K562 (cell line): ENCODE measurements around the gene CERS5. TPM values are rescaled to one million over a fixed set of nuclear protein-coding genes. Genes with fewer than 3 reads are reported as not detected.

Experiments used
- CC2D1A ChIP-seq: fragments of 450-650 bp; IDR thresholded peaks from 2 replicates; pipeline ENCODE4 v1.6.1; 2017; ENCODE audit warnings: mild to moderate bottlenecking
- NR2C2 ChIP-seq, 2 experiments: fragments of 200-800 bp in 1 of 2; sonication (Bioruptor generic) in 1 of 2; sonication (generic) in 1 of 2; formaldehyde crosslinking in 1 of 2; IDR thresholded peaks; 2 replicates each; pipeline versions ENCODE4 v1.6.1 to v1.8.0; 2016 to 2022; ENCODE audit warnings: mild to moderate bottlenecking in 1 of 2, missing compliant biosample characterization in 1 of 2, missing genetic modification characterization in 1 of 2, missing genetic modification reagents in 1 of 2
- PHB2 ChIP-seq: fragments of 450-650 bp; IDR thresholded peaks from 2 replicates; pipeline ENCODE4 v1.6.1; 2017; ENCODE audit warnings: low read depth
- STAT5B ChIP-seq: fragments of 250-450 bp; sonication (Bioruptor Pico); IDR thresholded peaks from 2 replicates; pipeline ENCODE4 v1.8.0; 2021; ENCODE audit warnings: mild to moderate bottlenecking, inconsistent platforms
- ZEB2 ChIP-seq: fragments of 450-650 bp; IDR thresholded peaks from 2 replicates; pipeline ENCODE4 v1.6.1; 2016
- ZNF586 ChIP-seq: fragments of 450-650 bp; formaldehyde crosslinking; conservative IDR thresholded peaks from 2 replicates; pipeline ENCODE4 v1.4.0; 2020; ENCODE audit warnings: mild to moderate bottlenecking, moderate library complexity
- polyA plus RNA-seq, 8 experiments: library from polyadenylated mRNA; depleted of rRNA in 4 of 8; stranded (reverse) in 5 of 8; unstranded in 3 of 8; fragments of >200 nt; fragmentation: Nextera tagmentation in 2 of 8; fragmentation: Illumina TruSeq in 1 of 8; extraction: Ambion mirVana in 2 of 8; extraction: Trizol in 1 of 8; gene quantifications; 2 replicates each; pipeline versions ENCODE4 v1.2.1 to v1.2.3, GENCODE V29; 2011 to 2014; ENCODE audit warnings: inconsistent platforms in 1 of 8, missing spikeins in 1 of 8
- total RNA-seq, 7 experiments: library from RNA; depleted of rRNA in 6 of 7; stranded (reverse); fragments of >200 nt in 6 of 7; fragmentation: Illumina TruSeq in 2 of 7; extraction: Trizol in 2 of 7; gene quantifications; 2 replicates each; pipeline versions ENCODE4 v1.2.1 to v1.2.3, GENCODE V29; 2011 to 2021; ENCODE audit warnings: low replicate concordance in 1 of 7
- TF ChIP-seq, protein P1 (sequence below): sonication (generic); formaldehyde crosslinking; IDR thresholded peaks from 2 replicates; pipeline ENCODE4 v1.8.0; 2022; ENCODE audit warnings: mild to moderate bottlenecking, missing genetic modification reagents
- TF ChIP-seq, protein P2 (sequence below): fragments of 200-600 bp; sonication (generic); IDR thresholded peaks from one replicate; pipeline ENCODE4 v1.6.1; 2012; ENCODE audit warnings: mild to moderate bottlenecking, low read depth, low read length, inconsistent platforms
- TF ChIP-seq, protein P3 (sequence below): IDR thresholded peaks from 2 replicates; pipeline ENCODE4 v1.6.1; 2016; ENCODE audit warnings: missing genetic modification characterization, missing compliant biosample characterization

Gene CERS5
- total and polyA plus RNA-seq, 9 of the 15 experiments (the other 6 are each of a cell fraction or from before 2014, with no cell fraction given): 6.1 to 47.5 (median 17.8) TPM

GRCh38 chr12:50112456-50113218 lies 54.5 kb downstream of the CERS5 start (continued):
- TF ChIP-seq ZNF586 (CRISPR knock-in tag): no peak
- TF ChIP-seq, protein P1, sequence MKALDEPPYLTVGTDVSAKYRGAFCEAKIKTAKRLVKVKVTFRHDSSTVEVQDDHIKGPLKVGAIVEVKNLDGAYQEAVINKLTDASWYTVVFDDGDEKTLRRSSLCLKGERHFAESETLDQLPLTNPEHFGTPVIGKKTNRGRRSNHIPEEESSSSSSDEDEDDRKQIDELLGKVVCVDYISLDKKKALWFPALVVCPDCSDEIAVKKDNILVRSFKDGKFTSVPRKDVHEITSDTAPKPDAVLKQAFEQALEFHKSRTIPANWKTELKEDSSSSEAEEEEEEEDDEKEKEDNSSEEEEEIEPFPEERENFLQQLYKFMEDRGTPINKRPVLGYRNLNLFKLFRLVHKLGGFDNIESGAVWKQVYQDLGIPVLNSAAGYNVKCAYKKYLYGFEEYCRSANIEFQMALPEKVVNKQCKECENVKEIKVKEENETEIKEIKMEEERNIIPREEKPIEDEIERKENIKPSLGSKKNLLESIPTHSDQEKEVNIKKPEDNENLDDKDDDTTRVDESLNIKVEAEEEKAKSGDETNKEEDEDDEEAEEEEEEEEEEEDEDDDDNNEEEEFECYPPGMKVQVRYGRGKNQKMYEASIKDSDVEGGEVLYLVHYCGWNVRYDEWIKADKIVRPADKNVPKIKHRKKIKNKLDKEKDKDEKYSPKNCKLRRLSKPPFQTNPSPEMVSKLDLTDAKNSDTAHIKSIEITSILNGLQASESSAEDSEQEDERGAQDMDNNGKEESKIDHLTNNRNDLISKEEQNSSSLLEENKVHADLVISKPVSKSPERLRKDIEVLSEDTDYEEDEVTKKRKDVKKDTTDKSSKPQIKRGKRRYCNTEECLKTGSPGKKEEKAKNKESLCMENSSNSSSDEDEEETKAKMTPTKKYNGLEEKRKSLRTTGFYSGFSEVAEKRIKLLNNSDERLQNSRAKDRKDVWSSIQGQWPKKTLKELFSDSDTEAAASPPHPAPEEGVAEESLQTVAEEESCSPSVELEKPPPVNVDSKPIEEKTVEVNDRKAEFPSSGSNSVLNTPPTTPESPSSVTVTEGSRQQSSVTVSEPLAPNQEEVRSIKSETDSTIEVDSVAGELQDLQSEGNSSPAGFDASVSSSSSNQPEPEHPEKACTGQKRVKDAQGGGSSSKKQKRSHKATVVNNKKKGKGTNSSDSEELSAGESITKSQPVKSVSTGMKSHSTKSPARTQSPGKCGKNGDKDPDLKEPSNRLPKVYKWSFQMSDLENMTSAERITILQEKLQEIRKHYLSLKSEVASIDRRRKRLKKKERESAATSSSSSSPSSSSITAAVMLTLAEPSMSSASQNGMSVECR (CRISPR knock-in tag): peak; percentile 62; the same call in 1 of the 2 replicates
- no peak for TF ChIP-seq ZEB2
- TF ChIP-seq NR2C2 (CRISPR knock-in tag; IDR thresholded peaks at IDR 0.05): no peak
- no peak; the same call in 1 of the 2 replicates for TF ChIP-seq NR2C2 (tag; IDR thresholded peaks at IDR 0.05)
- TF ChIP-seq STAT5B: no peak
- TF ChIP-seq, protein P2, sequence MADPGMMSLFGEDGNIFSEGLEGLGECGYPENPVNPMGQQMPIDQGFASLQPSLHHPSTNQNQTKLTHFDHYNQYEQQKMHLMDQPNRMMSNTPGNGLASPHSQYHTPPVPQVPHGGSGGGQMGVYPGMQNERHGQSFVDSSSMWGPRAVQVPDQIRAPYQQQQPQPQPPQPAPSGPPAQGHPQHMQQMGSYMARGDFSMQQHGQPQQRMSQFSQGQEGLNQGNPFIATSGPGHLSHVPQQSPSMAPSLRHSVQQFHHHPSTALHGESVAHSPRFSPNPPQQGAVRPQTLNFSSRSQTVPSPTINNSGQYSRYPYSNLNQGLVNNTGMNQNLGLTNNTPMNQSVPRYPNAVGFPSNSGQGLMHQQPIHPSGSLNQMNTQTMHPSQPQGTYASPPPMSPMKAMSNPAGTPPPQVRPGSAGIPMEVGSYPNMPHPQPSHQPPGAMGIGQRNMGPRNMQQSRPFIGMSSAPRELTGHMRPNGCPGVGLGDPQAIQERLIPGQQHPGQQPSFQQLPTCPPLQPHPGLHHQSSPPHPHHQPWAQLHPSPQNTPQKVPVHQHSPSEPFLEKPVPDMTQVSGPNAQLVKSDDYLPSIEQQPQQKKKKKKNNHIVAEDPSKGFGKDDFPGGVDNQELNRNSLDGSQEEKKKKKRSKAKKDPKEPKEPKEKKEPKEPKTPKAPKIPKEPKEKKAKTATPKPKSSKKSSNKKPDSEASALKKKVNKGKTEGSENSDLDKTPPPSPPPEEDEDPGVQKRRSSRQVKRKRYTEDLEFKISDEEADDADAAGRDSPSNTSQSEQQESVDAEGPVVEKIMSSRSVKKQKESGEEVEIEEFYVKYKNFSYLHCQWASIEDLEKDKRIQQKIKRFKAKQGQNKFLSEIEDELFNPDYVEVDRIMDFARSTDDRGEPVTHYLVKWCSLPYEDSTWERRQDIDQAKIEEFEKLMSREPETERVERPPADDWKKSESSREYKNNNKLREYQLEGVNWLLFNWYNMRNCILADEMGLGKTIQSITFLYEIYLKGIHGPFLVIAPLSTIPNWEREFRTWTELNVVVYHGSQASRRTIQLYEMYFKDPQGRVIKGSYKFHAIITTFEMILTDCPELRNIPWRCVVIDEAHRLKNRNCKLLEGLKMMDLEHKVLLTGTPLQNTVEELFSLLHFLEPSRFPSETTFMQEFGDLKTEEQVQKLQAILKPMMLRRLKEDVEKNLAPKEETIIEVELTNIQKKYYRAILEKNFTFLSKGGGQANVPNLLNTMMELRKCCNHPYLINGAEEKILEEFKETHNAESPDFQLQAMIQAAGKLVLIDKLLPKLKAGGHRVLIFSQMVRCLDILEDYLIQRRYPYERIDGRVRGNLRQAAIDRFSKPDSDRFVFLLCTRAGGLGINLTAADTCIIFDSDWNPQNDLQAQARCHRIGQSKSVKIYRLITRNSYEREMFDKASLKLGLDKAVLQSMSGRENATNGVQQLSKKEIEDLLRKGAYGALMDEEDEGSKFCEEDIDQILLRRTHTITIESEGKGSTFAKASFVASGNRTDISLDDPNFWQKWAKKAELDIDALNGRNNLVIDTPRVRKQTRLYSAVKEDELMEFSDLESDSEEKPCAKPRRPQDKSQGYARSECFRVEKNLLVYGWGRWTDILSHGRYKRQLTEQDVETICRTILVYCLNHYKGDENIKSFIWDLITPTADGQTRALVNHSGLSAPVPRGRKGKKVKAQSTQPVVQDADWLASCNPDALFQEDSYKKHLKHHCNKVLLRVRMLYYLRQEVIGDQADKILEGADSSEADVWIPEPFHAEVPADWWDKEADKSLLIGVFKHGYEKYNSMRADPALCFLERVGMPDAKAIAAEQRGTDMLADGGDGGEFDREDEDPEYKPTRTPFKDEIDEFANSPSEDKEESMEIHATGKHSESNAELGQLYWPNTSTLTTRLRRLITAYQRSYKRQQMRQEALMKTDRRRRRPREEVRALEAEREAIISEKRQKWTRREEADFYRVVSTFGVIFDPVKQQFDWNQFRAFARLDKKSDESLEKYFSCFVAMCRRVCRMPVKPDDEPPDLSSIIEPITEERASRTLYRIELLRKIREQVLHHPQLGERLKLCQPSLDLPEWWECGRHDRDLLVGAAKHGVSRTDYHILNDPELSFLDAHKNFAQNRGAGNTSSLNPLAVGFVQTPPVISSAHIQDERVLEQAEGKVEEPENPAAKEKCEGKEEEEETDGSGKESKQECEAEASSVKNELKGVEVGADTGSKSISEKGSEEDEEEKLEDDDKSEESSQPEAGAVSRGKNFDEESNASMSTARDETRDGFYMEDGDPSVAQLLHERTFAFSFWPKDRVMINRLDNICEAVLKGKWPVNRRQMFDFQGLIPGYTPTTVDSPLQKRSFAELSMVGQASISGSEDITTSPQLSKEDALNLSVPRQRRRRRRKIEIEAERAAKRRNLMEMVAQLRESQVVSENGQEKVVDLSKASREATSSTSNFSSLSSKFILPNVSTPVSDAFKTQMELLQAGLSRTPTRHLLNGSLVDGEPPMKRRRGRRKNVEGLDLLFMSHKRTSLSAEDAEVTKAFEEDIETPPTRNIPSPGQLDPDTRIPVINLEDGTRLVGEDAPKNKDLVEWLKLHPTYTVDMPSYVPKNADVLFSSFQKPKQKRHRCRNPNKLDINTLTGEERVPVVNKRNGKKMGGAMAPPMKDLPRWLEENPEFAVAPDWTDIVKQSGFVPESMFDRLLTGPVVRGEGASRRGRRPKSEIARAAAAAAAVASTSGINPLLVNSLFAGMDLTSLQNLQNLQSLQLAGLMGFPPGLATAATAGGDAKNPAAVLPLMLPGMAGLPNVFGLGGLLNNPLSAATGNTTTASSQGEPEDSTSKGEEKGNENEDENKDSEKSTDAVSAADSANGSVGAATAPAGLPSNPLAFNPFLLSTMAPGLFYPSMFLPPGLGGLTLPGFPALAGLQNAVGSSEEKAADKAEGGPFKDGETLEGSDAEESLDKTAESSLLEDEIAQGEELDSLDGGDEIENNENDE: no peak
- TF ChIP-seq, protein P3, sequence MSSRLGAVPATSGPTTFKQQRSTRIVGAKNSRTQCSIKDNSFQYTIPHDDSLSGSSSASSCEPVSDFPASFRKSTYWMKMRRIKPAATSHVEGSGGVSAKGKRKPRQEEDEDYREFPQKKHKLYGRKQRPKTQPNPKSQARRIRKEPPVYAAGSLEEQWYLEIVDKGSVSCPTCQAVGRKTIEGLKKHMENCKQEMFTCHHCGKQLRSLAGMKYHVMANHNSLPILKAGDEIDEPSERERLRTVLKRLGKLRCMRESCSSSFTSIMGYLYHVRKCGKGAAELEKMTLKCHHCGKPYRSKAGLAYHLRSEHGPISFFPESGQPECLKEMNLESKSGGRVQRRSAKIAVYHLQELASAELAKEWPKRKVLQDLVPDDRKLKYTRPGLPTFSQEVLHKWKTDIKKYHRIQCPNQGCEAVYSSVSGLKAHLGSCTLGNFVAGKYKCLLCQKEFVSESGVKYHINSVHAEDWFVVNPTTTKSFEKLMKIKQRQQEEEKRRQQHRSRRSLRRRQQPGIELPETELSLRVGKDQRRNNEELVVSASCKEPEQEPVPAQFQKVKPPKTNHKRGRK: no peak
- TF ChIP-seq PHB2: no peak
- TF ChIP-seq CC2D1A: no peak
